ENCODE data around the gene MRPL19.

MRPL19 gene

GRCh38 chr2:75646583-75647425 lies at the start of gene MRPL19:
Gene MRPL19 (plus strand): TSS chr2:75646783. CDS start chr2:75646808, 25 bp downstream.
- DNase-seq (ENCODE audit: low spot score), result peak; percentile 87

DNA sequence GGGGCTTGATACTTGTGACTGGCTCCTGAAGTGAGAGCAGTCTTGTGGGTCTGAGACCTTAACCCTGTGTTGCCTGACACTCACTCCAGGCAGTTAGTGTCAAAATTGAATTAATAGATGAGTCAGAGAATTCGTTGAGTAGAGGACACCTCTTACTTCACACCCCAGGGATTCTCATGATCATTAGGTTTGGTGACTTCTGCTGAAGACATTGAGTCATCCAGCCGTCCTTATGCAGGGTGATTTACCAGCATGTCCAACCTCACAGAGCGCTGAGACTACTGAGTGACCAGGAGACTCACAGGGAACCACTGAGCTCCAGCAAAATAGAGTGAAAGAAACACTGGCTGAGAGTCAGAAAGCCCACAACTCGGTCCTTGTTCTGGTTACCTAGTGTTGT lies 49.8 kb upstream of the MRPL19 start:
- no peak for DNase-seq (ENCODE audit: low spot score)

DNA sequence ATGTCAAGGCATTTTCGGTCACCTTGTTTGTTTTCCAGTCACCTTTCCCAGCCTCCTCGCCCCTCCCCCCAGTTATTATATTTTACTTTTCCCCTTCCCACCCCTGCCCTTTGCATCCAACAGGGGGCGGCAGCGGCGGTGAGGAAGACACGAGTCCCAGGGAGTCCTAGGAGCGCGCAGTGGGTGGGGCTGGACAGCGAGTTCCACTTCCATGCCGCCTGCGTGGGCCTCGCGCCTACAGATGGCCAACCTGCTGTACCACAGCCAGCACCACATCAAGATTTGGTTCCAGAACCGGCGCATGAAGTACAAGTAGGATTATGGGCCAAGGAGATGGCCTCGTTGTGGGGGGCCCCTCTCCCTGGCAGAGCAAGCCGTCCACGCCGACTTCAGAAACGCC lies 48.6 kb upstream of the MRPL19 start:
- no peak for DNase-seq (ENCODE audit: low spot score)

DNA sequence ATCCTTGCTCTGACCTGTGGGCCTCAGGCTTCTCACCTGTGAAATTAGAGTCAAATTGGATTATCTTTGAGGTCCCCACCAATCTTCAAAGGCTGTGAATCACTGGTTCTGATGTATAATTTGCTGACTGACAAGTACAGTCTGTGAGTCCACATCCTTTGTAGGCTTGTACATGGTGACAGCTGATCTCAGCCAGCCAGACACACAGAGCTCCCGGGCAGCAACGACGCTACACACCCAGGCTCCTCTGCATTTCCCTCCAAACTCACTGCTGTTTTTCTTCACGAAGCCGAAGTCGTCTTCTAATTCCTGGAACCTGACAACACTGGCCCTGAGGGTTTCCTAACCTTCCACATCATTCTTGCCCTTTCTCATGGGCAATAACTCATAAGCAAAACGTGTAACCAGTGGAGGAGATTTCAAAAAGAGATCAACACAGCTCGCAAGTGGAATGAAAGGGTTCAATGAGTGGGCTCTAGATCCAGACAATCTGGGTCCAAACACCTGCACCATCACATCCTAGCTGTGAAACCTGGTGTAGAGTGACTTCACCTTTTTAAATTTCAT lies 47.9 kb upstream of the MRPL19 start:
- DNase-seq (ENCODE audit: low spot score), result no peak

GRCh38 chr2:75600461-75601011 lies 46.0 kb upstream of the MRPL19 start:
- DNase-seq (ENCODE audit: low spot score), result no peak

- DNase-seq (ENCODE audit: low spot score), result no peak
Observed at GRCh38 chr2:75602724-75603342, 43.8 kb upstream of the MRPL19 start.

GRCh38 chr2:75603477-75603876 lies 43.1 kb upstream of the MRPL19 start:
- DNase-seq (ENCODE audit: low spot score), result no peak

GRCh38 chr2:75604484-75604883 lies 42.1 kb upstream of the MRPL19 start:
- peak; percentile 20 for DNase-seq (ENCODE audit: low spot score)

DNA sequence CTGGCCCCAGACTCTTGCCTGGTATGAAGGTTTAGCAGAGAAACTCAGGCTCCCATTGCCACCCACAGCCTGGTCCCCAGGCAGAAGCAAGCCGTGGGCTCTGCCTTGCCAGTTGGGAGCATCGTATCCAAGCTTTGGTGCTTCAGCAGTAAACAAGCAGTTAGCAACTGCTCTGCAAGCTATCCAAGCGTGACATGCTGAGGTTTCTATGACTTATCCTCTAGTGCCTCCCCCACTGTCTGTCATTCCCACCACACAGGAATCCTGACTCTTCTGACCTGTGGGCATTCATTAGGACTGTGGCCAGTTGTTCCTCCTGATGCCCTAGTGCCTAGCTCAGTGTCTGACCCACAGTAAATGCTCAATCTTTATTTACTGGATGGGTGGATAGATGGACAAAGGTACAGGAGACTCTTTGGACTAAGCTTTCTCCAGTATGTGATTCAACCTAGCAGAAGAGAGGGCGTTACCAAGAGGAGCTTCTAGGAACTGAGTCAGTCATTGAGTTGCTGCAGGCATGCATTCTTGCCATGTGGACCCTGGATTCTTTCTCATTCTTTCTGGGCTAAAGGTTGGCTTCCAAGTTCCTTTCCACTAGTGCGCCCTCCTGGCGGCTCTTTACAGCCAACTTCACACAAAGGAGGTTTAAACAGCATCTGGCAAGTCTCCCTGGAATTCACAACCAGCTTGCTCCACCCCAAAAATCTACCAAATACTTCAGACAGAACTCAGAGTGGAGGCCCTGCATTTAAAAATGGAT lies 40.6 kb upstream of the MRPL19 start:
- DNase-seq (ENCODE audit: low spot score), result no peak

DNA sequence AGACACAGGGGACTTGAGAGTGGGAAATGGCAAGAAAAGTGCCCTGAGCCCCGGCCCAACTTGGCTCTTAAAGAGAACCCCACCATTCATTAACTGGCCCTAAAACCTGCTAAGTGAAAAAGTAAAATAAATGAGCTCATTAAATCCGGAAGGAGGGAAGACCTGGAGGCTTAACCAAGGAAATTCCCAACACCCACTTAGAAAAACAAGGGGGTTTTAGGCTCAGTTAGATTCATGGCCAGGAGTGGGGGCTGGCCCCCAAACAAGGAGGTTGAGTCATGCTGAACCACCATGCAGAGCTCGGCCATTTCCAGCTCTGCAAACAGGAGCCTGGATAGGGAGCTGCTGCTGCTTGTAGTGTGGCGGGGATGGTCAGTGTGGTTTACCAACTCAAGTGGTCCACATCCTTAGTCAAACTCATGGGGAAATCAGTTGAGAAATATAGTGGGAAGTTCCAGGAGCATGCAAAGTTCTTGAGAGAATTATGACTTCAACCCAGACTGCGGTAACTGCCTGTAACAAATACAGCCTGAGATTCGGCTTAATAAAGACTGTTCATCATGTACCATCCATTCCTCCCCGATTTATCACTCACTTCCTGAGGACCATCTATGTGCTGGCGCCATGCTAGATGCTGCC lies 39.7 kb upstream of the MRPL19 start:
- no peak for DNase-seq (ENCODE audit: low spot score)

DNA sequence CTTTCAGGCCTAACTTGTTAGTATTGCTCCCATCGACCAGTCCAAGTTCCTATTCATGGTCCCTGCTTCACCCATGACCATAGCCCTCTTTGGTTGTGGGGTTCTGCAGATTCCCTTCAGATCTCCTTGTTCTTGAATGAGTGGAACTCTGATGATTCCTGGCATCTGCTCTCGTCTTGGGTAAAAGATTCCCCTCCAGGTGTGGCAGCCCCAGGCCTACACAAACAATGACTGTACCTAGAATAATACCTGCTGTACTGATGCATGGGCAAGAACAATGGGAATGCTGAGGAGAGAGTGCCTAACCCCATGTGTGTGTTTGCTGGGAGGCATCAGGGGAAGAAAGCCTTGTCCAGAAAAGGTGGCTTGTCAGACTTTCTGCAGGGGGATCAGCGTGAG lies 39.2 kb upstream of the MRPL19 start:
- DNase-seq (ENCODE audit: low spot score), result no peak

GRCh38 chr2:75607988-75608683 lies 38.4 kb upstream of the MRPL19 start:
- no peak for DNase-seq (ENCODE audit: low spot score)

DNA sequence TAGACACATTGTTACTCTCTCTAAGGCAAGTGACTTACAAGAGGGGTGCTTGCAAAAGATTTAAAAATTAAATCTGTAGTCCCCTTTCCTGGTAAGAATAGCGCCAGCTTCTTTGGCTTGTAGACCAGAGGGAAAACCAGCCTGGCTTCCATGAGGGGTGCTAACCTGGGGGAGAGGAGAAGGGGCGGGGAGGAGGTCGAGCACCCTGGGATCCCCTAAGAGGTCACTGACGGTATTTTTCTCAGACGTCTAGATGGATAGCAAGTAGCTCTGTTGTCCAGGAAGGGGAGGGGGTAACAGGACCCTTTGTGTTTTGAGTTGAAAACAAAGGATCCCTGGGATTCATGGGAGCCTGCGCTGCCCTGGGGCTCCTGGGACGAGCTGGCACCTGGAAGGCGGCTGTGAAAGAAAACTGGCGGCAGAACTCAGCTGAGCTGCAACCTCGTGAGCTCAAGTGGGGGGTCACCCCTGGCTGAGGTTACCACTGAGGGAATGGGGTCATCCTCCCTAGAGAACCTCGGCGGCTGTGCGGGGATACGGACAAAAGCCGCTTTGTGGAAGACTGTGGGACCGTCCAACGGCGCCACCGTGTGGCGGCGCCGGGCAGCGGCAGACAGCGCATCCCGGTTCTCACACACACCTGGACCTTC lies 37.8 kb upstream of the MRPL19 start:
- DNase-seq (ENCODE audit: low spot score), result peak; percentile 50

DNA sequence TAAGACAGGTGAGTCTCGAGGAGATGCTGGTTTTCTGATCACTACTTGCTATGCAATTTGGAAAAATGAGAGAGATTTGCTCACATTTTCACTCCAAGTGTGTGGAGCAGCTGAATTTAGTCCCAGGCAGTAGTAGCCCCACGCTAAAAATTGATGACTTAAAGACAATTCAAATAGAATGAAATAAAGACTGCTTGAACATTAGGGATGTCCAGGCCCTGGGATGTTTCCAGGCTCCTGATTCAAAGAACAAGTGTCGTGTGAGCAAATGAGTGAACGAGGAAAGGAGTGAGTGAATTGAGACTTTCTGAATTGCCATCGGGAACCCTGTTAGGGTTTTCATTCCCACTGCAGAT lies 37.3 kb upstream of the MRPL19 start:
- no peak for DNase-seq (ENCODE audit: low spot score)

DNA sequence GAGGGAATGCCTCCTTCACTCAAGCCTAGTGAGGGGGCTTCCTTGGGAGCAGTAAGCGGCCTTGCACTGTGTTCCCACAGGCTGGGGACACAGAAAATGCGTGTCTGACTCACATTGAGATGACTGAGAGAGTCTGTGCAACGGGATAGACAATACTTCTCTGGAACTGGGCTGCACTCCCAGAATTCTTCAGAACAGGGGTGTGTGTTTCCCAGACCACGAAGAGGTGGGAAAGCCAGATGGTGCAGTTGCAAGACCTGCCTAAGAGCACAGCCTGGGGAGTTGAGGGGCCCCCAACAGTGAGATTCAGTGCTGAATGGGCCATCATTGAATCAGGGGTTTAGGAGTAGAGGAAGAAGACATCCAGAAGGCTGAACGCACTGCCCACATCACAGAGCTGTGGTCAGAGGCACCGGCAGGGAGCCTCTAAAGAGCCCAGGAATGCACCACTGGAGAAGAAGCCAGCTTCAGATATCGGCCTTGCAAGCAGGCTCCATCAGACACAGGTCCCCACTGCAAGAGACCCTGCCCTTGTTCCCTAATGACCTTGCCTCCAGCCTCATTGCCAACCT lies 36.6 kb upstream of the MRPL19 start:
- no peak for DNase-seq (ENCODE audit: low spot score)

DNA sequence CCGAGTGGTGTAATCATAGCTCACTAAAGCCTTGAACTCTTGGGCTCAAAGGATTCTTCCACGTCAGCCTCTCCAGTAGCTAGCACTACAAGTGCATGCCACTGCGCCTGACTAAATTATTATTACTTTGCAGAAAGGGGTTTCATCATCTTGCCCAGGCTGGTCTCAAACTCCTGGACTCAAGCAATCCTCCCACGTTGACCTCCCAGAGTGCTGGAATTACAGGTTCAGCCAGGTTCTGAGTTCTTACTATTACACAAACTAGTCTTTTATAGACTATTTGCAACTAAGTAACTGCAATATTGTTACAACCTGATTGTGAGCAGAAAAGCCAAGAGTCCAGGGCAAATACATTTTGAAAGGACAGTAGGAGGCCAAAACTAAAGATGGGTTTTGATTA lies 35.9 kb upstream of the MRPL19 start:
- no peak for DNase-seq (ENCODE audit: low spot score)

GRCh38 chr2:75612108-75612861 lies 34.3 kb upstream of the MRPL19 start:
- no peak for DNase-seq (ENCODE audit: low spot score)

- no peak for DNase-seq (ENCODE audit: low spot score)
Observed at GRCh38 chr2:75612862-75613243, 33.7 kb upstream of the MRPL19 start.

- DNase-seq (ENCODE audit: low spot score), result no peak
Observed at GRCh38 chr2:75614162-75614651, 32.4 kb upstream of the MRPL19 start.

Data from NAMALWA (cell line).